NCI-H526 treated with DMSO at 0.1 percent for 48 hours (cell line): ENCODE results near the gene PACRG.
"Not testable (repeated sequence)": the region's sequence is repeated elsewhere in the genome, so short reads cannot be mapped to it uniquely, and the experiment has no call there.

ENCODE experiments used
- DNase-seq: peaks from one replicate; lab custom pipeline; 2025; lab: John Stamatoyannopoulos, UW

Gene PACRG

GRCh38 chr6:162727322-162728182, at the start of gene PACRG, which contains the start of gene PRKN:
Gene PACRG, plus strand, starts transcription at chr6:162727974.
Gene PRKN, minus strand, starts transcription at chr6:162727766.
- peak; percentile 93 for DNase-seq

GRCh38 chr6:162678896-162679295, 48.9 kb upstream of the PACRG start:
- not testable (repeated sequence) for DNase-seq

GRCh38 chr6:162679681-162680080, 48.1 kb upstream of the PACRG start:
- no peak for DNase-seq

GRCh38 chr6:162680367-162680766, 47.4 kb upstream of the PACRG start:
- no peak for DNase-seq

- DNase-seq, result no peak
These were observed 46.9 kb upstream of the PACRG start for GRCh38 chr6:162680871-162681270.

DNA sequence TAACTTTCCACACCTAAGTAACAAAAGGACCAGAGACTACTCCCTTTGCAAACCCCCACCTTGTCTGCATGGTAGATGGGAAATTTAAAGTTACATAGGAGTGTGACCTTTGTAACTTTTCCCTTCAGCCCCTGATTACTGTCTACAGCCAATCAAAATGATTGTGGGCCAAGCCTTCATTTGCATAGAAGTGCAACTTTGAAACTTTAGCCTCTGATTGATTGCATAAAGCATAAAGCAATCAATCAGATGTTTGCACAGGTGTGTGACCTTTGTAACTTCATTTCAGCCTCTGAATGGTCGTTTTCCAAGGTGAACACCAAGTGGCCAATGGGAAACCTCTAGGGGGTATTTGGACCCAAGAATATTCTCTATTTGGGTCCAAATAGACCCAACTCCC, 46.3 kb upstream of the PACRG start:
- no peak for DNase-seq

GRCh38 chr6:162683135-162683534, 44.6 kb upstream of the PACRG start:
- DNase-seq, result no peak

DNA sequence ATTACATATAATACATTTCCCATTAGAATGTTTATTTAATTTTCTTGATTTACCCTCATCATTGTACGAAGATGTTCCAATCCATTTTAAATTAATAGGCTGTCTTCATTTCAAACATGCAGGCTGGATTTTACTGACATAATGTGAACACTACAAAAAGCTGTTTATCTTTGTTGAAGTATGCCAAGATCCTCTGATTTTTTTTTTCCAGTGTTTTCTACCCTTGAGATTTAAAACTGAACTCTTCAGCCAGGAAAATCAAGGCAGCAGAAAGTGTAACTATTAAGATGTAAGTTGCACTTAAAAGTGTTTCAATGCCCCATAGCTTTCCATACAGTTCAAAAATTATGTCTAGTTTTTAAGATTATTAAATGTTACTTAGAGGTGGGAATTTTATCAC, 43.7 kb upstream of the PACRG start:
- no peak for DNase-seq

- DNase-seq, result no peak
These were observed 42.8 kb upstream of the PACRG start for GRCh38 chr6:162684961-162685360.

- no peak for DNase-seq
These were observed 42.2 kb upstream of the PACRG start for GRCh38 chr6:162685586-162685985.

DNA sequence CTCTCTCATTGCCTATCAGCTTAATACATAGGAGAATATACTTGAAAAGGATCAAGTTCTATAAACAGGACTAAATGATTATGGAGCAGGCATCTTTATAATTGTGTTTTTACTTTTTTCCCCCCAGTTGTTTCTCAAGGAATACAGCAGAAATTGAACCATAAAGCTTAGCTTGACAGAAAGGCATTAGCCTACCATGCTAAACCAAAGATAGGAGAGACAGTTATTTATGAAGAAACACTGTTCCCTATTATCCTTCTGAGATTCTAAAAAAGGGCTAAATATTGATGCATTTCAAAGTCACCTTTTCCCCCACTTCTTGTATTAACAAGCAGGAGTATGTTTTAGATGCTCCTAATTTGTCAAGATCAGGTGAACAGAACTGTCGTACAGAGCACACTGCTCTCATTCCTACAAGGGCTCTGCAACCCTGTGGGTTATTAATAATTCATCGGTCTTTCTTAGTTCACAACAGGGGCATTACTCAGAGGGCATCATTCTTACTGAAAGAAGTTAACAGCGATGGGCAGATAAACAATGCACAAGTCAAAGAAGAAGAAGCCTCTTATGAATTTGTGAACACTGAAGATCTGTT, 38.9 kb upstream of the PACRG start:
- no peak for DNase-seq

DNA sequence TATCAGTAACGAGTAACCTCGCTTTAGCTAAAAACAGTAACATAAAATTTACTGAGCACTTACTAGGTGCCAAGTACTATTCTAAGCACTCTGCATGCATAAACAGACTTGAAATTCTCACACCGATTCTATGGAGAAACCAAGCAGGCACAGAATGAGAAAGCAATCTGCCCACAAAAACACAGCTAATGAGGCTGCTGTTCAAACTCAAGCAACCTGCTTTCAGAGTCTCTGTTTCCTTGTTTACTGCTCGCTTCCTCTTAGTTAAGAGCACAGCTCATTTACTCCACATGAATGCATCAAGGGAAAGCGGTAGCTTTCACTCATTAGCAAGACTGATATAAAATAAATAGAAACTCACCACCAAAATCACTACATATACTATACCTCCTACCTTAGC, 37.6 kb upstream of the PACRG start:
- no peak for DNase-seq

GRCh38 chr6:162697872-162698403, 29.8 kb upstream of the PACRG start:
- DNase-seq, result no peak

- no peak for DNase-seq
These were observed 29.3 kb upstream of the PACRG start for GRCh38 chr6:162698440-162698839.

DNA sequence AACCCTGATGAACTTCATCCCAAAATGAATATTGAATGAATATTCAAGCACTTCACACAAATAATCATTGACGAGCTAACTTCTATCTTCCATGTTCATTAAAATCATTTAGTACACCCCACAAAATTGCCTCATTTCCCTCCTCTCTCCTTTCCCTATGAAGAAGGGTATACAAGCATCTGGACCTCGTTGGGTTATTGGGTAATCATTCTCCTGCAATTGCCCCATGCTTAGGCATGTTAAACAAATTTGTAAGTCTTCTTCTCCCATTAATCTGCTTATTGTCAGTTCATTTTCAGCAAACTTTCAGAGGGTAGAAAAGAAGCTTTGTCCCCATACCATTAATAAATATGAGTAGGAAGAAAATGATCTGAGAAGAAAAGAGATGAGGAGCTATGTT, 27.8 kb upstream of the PACRG start:
- no peak for DNase-seq

GRCh38 chr6:162700966-162701365, 26.8 kb upstream of the PACRG start:
- DNase-seq, result no peak

DNA sequence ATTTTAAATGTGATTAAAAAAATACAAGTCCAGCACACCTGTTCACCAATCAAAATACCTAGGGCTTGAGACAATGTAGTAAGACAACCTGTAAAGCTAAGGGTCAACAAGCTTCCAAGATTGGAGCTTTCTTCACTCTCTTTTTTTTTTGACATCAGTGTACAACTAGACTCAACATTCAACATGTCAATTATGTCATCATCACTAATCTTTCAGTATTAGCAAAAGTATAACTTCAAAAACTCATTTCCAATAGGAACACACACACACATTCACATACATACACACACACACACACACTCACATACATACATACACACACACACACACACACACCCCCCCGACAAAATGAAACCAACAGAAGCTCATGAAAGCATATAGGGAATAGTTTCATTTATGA, 26.2 kb upstream of the PACRG start:
- DNase-seq, result no peak

DNA sequence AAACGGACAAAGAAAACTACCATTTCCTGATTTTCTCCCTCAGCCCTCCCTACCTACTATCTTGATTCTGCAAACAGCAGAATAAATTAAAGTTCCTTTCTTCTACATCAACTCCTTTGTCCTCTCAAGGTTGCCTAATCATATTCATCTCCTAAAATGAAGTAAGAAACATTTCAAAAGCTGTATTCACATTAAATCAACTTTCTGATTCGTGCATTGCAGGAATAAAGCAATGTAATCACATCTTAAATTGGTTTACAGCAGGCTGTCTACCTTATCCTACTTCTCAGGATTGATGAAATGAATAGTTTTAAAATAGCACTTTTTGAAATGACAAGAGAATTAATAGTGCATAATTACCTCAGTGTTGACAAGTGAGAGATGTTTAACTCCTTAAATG, 25.3 kb upstream of the PACRG start:
- no peak for DNase-seq

GRCh38 chr6:162704001-162704400, 23.8 kb upstream of the PACRG start:
- DNase-seq, result no peak

- DNase-seq, result no peak
These were observed 22.0 kb upstream of the PACRG start for GRCh38 chr6:162705736-162706135.

GRCh38 chr6:162706232-162706631, 21.5 kb upstream of the PACRG start:
- DNase-seq, result no peak

DNA sequence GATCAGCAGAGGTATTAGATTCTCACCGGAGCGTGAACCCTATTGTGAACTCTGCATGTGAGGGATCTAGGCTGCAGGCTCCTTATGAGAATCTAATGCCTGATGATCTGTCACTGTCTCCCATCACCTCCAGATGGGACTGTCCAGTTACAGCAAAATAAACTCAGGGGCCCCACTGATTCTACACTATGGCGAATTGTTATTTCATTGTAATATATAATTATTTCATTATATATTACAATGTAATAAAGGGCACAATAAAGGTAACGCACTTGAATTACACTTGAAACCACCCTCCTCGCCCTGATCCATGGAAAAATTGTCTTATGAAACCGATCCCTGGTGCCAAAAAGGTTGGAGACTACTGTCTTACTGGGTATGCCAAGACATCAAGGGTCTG, 18.8 kb upstream of the PACRG start:
- no peak for DNase-seq

GRCh38 chr6:162709431-162709830, 18.3 kb upstream of the PACRG start:
- DNase-seq, result no peak
